A549 (cell line): ENCODE data around the gene TCOF1. TPM values are rescaled to one million over a fixed set of nuclear protein-coding genes. Genes with fewer than 3 reads are reported as not detected.

ENCODE experiments used
- ATAC-seq, 2 experiments: fragments of 200-7000 bp in 1 of 2; fragments of >200 bp in 1 of 2; cut with Nextera tagmentation in 1 of 2; cut with Tn5 transposase in 1 of 2; 3 replicates each; pipeline versions ENCODE4 v1.8.0 to v1.9.1; 2018 to 2020; ENCODE audit warnings: mild to moderate bottlenecking in 1 of 2, moderate library complexity in 1 of 2
- CTCF ChIA-PET: fragments of 300-600 bp; sonication (Branson Sonifier 250); formaldehyde crosslinking; extraction: SDS; loops from one replicate; lab custom pipeline; 2021; ENCODE audit warnings: antibody characterized with exemption, inconsistent platforms; lab: Yijun Ruan, JAX
- POLR2A ChIA-PET: fragments of 350-600 bp; formaldehyde crosslinking; extraction: SDS; loops from one replicate; lab custom pipeline; 2021; ENCODE audit warnings: antibody characterized with exemption, inconsistent platforms; lab: Yijun Ruan, JAX
- DNase-seq, 2 experiments: peaks; one replicate each; pipeline versions ENCODE4 v3.0.0 to v3.0.0-alpha.2; 2011 to 2016; ENCODE audit warnings: low read depth in 1 of 2, low spot score in 1 of 2
- FAIRE-seq: peaks from 2 replicates; lab custom pipeline; 2011; peaks lifted over from hg19 to GRCh38; lab: Jason Lieb, UNC
- H3K27ac ChIP-seq, 2 experiments: fragments of >200 bp; sonication (Bioruptor Twin); formaldehyde crosslinking; 3 replicates each; pipeline ENCODE4 v1.5.1; 2016 to 2017
- H3K4me1 ChIP-seq: fragments of >200 bp; sonication (Bioruptor Twin); formaldehyde crosslinking; 3 replicates; pipeline ENCODE4 v1.6.1; 2016
- H3K4me2 ChIP-seq: fragments of >200 bp; sonication (Bioruptor Twin); formaldehyde crosslinking; 3 replicates; pipeline ENCODE4 v1.6.1; 2016
- H3K4me3 ChIP-seq: fragments of >200 bp; sonication (Bioruptor Twin); formaldehyde crosslinking; 3 replicates; pipeline ENCODE4 v1.5.1; 2016
- H3K9me3 ChIP-seq: fragments of >200 bp; sonication (Bioruptor Twin); formaldehyde crosslinking; 3 replicates; pipeline ENCODE4 v1.6.1; 2016
- CBX8 ChIP-seq: fragments of 200-600 bp; sonication (generic); IDR thresholded peaks from 2 replicates; pipeline ENCODE4 v1.6.1; 2016
- CEBPB ChIP-seq, 2 experiments: fragments of >200 bp in 1 of 2; sonication (Bioruptor Twin) in 1 of 2; formaldehyde crosslinking in 1 of 2; IDR thresholded peaks; 2 replicates each; pipeline ENCODE4 v1.6.1; 2012 to 2016
- CHD2 ChIP-seq: fragments of 150-350 bp; IDR thresholded peaks from 2 replicates; pipeline ENCODE4 v1.6.1; 2014; ENCODE audit warnings: low read length; ENCODE audit not compliant: partially characterized antibody
- CHD4 ChIP-seq: fragments of 200-600 bp; sonication (generic); IDR thresholded peaks from 2 replicates; pipeline ENCODE4 v1.6.1; 2016; ENCODE audit warnings: antibody characterized with exemption, mild to moderate bottlenecking, borderline replicate concordance
- FOSL2 ChIP-seq, 2 experiments: fragments of 450-650 bp in 1 of 2; fragments of >200 bp in 1 of 2; sonication (Bioruptor Twin) in 1 of 2; formaldehyde crosslinking; IDR thresholded peaks; 2 replicates each; pipeline versions ENCODE4 v1.5.0 to v1.6.1; 2016 to 2020; ENCODE audit warnings: mild to moderate bottlenecking in 1 of 2, moderate library complexity in 1 of 2
- FOXS1 ChIP-seq: fragments of 250-450 bp; sonication (Bioruptor Pico); IDR thresholded peaks from 2 replicates; pipeline ENCODE4 v1.5.0; 2020; ENCODE audit warnings: mild to moderate bottlenecking, moderate library complexity
- HOXB5 ChIP-seq: fragments of 250-450 bp; sonication (Bioruptor Pico); IDR thresholded peaks from 2 replicates; pipeline ENCODE4 v1.5.0; 2020; ENCODE audit warnings: mild to moderate bottlenecking, moderate library complexity
- MYC ChIP-seq: IDR thresholded peaks from 2 replicates; pipeline ENCODE4 v1.6.1; 2012; ENCODE audit warnings: mild to moderate bottlenecking, inconsistent platforms, low read length, improper control_type of control experiment, borderline replicate concordance
- PHF8 ChIP-seq: fragments of 200-600 bp; sonication (generic); IDR thresholded peaks from 2 replicates; pipeline ENCODE4 v1.6.1; 2016; ENCODE audit warnings: low read depth, mild to moderate bottlenecking, antibody characterized with exemption, moderate library complexity, borderline replicate concordance
- RARB ChIP-seq: fragments of 250-450 bp; sonication (Bioruptor Pico); IDR thresholded peaks from 2 replicates; pipeline ENCODE4 v1.8.0; 2021; ENCODE audit warnings: mild to moderate bottlenecking, moderate library complexity
- RCOR1 ChIP-seq: fragments of 150-350 bp; IDR thresholded peaks from 2 replicates; pipeline ENCODE4 v1.6.1; 2014; ENCODE audit warnings: antibody characterized with exemption, low read length, low read depth
- RNF2 ChIP-seq: fragments of 200-600 bp; sonication (generic); IDR thresholded peaks from 2 replicates; pipeline ENCODE4 v1.6.1; 2016; ENCODE audit warnings: low read depth, mild to moderate bottlenecking, antibody characterized with exemption, moderate library complexity, borderline replicate concordance
- SMC3 ChIP-seq: fragments of >200 bp; sonication (Bioruptor Twin); formaldehyde crosslinking; IDR thresholded peaks from 3 replicates; pipeline ENCODE4 v1.6.1; 2018; ENCODE audit warnings: inconsistent platforms
- SREBF2 ChIP-seq: fragments of 450-650 bp; IDR thresholded peaks from 2 replicates; pipeline ENCODE4 v1.6.1; 2014; ENCODE audit warnings: mild to moderate bottlenecking, moderate library complexity
- WGBS: methylation state at CpG from one replicate; pipeline ENCODE4 v1.1.6; 2017; ENCODE audit errors: missing lambda C conversion rate; 5-methylcytosine and 5-hydroxymethylcytosine counted together
- polyA plus RNA-seq, 4 experiments: library from polyadenylated mRNA; depleted of rRNA in 3 of 4; stranded (reverse); fragments of >200 nt; fragmentation: RNase III in 1 of 4; extraction: RNeasy Plus Mini Kit Qiagen cat#74134 plus additional on column Dnase treatment in 1 of 4; gene quantifications; 2 replicates in 3 of 4; 3 replicates in 1 of 4; pipeline ENCODE4 v1.2.3, GENCODE V29; 2011 to 2017
- TF ChIP-seq, protein P1 (sequence below): IDR thresholded peaks from 2 replicates; pipeline ENCODE4 v1.6.1; 2012; ENCODE audit warnings: low read depth, borderline replicate concordance
- TF ChIP-seq, protein P2 (sequence below): fragments of >200 bp; sonication (Bioruptor Twin); formaldehyde crosslinking; IDR thresholded peaks from 3 replicates; pipeline ENCODE4 v1.5.1; 2016

The TCOF1 gene
- polyA plus RNA-seq, 2 of the 4 experiments (the other 2 are of a cell fraction) = 17.5 to 47.1 TPM

DNA sequence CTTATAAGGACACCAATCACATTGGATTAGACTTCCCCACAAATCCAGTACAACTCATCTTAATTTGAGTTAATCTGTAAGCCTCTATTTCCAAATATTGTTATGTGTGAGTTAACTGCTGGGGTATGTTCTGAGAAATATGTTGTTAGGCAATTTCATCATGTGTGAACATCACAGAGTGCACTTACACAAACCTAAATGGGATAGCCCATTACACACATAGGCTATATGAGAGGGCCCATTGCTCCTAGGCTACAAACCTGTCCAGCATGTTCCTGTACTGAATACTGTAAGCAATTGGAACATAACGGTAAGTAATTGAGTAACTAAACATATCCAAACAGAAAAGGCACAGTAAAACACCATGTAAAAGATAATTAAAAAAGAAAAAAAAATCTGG, 35.7 kb upstream of the TCOF1 start (continued):
- TF ChIP-seq SMC3 (no peak), HOXB5 (CRISPR knock-in tag) (no peak), RNF2 (no peak), CHD4 (no peak), RARB (CRISPR knock-in tag) (no peak)

DNA sequence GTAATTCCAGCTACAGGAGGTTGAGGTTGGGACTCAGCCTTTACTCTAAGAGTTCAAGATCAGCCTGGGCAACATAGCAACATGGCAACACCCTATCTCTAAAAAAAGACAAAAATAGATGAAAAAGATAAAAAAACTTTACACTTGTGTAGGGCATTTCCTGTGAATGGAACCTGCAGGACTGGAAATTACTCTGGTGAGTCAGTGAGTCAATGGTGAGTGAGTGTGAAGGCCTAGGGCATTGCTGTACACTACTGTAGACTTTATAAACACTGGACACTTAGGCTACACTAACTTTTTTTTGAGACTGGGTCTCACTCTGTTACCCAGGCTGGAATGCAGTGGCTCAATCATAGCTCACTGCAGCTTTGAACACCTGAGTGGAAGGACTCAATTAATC, 35.3 kb upstream of the TCOF1 start:
- POLR2A ChIA-PET = no interaction called here
- no peak for ATAC-seq

DNA sequence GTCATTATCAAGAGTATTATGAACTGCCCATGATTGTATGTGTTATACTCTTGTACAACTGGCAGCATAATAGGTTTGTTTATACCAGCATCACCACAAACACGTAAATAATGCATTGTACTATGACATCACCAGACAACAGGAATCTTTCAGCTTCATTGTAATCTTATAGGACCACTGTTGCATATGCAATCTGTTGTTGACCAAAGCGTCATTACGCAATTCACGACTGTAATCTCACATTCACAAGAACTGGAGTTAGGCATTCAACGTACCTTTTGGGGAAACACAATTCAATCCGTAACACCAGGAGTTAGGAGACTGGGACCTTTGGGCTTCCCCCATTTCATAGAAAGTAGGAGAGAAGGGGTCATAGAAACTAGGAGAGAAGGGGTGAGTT, 34.4 kb upstream of the TCOF1 start:
- POLR2A ChIA-PET = no interaction called here
- WGBS = 78% methylated on average over 6 of the region's 6 CpGs

More for the DNA sequence above, 35.3 kb upstream of the TCOF1 start:
- peak overlapping the region; percentile 17; the same call in 1 of the 3 replicates for H3K4me2 ChIP-seq
- H3K27ac ChIP-seq = peak overlapping the region; percentile 91 to 97; a peak in 5 of 6 replicates
- peaks cover 47% of the 10 kb centered on the region for H3K4me1 ChIP-seq
- no peaks in the 10 kb centered on the region for H3K9me3 ChIP-seq
- no peak overlapping the region for H3K4me3 ChIP-seq
- no peak for TF ChIP-seq FOSL2 (IDR thresholded peaks at IDR 0.05)
- peak; percentile 19; the same call in 1 of the 2 replicates for TF ChIP-seq FOSL2 (CRISPR knock-in tag; IDR thresholded peaks at IDR 0.05)
- TF ChIP-seq MYC = no peak
- no peak for TF ChIP-seq CBX8
- TF ChIP-seq CHD2 = no peak
- TF ChIP-seq, protein P1, sequence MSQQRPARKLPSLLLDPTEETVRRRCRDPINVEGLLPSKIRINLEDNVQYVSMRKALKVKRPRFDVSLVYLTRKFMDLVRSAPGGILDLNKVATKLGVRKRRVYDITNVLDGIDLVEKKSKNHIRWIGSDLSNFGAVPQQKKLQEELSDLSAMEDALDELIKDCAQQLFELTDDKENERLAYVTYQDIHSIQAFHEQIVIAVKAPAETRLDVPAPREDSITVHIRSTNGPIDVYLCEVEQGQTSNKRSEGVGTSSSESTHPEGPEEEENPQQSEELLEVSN = no peak
- DNase-seq (no peak), FAIRE-seq (no peak)
- CTCF ChIA-PET = interaction anchor here (1.4 to 1.9 kb wide), 3 partner anchors 9 to 28 kb away, joined by 4 to 5 read pairs (median 5); partner anchors contain the start of gene ARSI

DNA sequence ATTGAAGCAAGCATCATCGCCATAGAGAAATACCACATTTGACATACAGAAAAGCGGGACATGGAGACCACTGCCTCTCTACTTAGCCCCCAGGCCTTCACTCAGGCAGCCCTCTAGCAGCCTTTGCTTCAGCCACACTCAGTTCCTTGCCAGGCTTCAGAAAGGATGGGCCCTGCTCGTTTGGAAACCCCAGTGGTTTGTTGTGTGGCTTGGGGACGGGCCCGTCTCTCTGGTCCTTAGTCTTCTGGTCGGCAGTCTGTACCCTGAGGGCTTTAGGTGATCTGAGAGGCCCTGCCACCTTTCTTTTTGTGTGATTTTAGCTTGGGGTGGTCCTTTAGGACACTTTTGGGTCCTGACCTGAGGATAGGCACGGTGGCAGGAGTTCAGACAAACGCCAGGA, 33.7 kb upstream of the TCOF1 start:
- 75% methylated on average over 8 of the region's 8 CpGs for WGBS
- Histone ChIP-seq H3K27ac (peak overlapping the region in 1 of 2 experiments; percentile 49; a peak in 2 of 6 replicates), H3K4me3 (no peak overlapping the region), H3K4me2 (no peak overlapping the region), H3K4me1 (peaks cover 31% of the 10 kb centered on the region), H3K9me3 (no peaks in the 10 kb centered on the region)
- no peak for DNase-seq
- ChIA-PET POLR2A (no interaction called here), CTCF (interaction anchor here (1.4 to 2.0 kb wide), 3 partner anchors 8 to 26 kb away, joined by 4 to 5 read pairs (median 5); no protein-coding TSS in a partner anchor)
- no peak for FAIRE-seq
- TF ChIP-seq CBX8 = no peak
- no peak for TF ChIP-seq FOSL2 (IDR thresholded peaks at IDR 0.05)
- no peak for TF ChIP-seq FOSL2 (CRISPR knock-in tag; IDR thresholded peaks at IDR 0.05)
- TF ChIP-seq PHF8 = no peak
- TF ChIP-seq, protein P2, sequence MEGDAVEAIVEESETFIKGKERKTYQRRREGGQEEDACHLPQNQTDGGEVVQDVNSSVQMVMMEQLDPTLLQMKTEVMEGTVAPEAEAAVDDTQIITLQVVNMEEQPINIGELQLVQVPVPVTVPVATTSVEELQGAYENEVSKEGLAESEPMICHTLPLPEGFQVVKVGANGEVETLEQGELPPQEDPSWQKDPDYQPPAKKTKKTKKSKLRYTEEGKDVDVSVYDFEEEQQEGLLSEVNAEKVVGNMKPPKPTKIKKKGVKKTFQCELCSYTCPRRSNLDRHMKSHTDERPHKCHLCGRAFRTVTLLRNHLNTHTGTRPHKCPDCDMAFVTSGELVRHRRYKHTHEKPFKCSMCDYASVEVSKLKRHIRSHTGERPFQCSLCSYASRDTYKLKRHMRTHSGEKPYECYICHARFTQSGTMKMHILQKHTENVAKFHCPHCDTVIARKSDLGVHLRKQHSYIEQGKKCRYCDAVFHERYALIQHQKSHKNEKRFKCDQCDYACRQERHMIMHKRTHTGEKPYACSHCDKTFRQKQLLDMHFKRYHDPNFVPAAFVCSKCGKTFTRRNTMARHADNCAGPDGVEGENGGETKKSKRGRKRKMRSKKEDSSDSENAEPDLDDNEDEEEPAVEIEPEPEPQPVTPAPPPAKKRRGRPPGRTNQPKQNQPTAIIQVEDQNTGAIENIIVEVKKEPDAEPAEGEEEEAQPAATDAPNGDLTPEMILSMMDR = no peak
- TF ChIP-seq SREBF2 = no peak
- no peak for ATAC-seq

More for the DNA sequence above, 34.4 kb upstream of the TCOF1 start:
- Histone ChIP-seq H3K4me3 (no peak overlapping the region), H3K4me1 (peaks cover 39% of the 10 kb centered on the region), H3K27ac (peak overlapping the region in 1 of 2 experiments; percentile 49; a peak in 3 of 6 replicates), H3K4me2 (no peak overlapping the region), H3K9me3 (no peaks in the 10 kb centered on the region)
- no peak for DNase-seq
- CTCF ChIA-PET = interaction anchor here (1.0 to 2.0 kb wide), 4 partner anchors 8 to 27 kb away, joined by 3 to 5 read pairs (median 4); no protein-coding TSS in a partner anchor
- no peak for FAIRE-seq
- TF ChIP-seq RCOR1 = no peak
- TF ChIP-seq CEBPB (IDR thresholded peaks at IDR 0.05) = peak; percentile 59 to 91
- no peak for TF ChIP-seq FOXS1 (CRISPR knock-in tag)
- ATAC-seq = no peak
